Dedifferentiated amniotic fluid mesenchymal stem cell (primary cell): Measurements from ENCODE around the gene MAMDC2.

Experiments used
- DNase-seq: peaks from one replicate; pipeline ENCODE4 v3.0.0-alpha.2; 2016; ENCODE audit errors: extremely low spot score

MAMDC2 gene

GRCh38 chr9:70260606-70261005 is 217.0 kb downstream of the MAMDC2 start:
- no peak for DNase-seq

DNA sequence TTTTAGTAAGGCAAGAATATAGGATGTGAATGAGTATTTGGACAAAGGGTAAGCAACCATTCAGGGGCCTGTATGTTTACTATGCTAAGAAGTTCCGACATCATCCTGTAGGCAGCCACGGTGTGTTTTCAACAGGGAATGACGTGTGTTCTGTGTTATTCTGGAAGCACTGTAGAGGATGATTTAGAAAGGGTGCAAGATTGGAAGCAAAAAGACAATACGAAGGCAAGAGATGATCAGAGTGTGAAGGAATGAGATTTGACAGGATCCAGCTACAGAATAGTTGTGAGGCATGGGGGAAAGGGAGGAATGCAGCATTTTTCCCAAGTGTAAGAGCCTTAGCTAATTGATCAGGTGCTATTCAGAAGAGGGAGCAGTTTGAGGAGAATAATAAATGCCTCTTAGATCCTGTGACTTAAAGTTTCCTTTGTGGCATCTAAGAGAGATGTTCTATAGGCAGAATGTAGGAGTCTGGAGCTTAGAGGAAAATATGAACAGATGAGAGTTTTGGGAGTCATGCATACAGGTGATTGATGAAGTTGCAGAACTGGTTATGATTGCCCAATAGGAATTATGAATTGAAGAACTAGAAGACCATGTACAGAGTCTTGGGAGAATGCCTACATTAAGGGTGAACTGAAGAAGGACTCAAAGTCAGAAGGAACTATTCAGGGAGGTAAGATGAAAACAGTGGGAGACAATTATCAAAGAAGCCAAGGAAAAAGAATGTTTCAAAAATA is 217.7 kb downstream of the MAMDC2 start:
- no peak for DNase-seq

DNA sequence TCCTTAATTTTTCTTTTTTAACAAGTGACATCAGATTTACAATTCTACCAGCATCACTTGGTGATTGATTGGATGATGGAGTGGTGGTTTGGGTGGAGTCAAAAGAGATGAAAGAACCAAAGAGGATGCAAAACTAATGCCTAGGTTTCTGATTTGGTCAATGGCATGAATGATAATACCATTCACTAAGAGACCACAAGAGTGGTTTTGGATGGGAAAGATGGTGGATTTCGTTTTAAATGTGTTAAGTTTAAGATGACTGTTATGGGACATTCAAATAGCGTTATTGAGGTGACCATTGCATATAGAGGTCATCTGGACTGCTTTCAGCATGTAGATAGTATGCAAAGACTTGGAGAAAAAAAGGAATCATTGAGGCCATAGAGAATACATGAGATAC is 218.7 kb downstream of the MAMDC2 start:
- no peak for DNase-seq

GRCh38 chr9:70262948-70263347 is 219.3 kb downstream of the MAMDC2 start:
- DNase-seq, result no peak

- DNase-seq, result no peak
These were observed 219.8 kb downstream of the MAMDC2 start for GRCh38 chr9:70263421-70263820.
